Trophoblast cell (in vitro differentiated cells and primary cell): ENCODE data around the gene CAMSAP3.
A peak's percentile ranks its signal among the peaks of the same experiment; 100 is the strongest.

Source experiments
- DNase-seq, 2 donors: peaks; one replicate each; pipeline ENCODE4 v3.0.0-alpha.2; 2016
- H2AFZ ChIP-seq: 2 replicates; pipeline ENCODE4 v1.6.1; 2013; ENCODE audit warnings: low read length, moderate library complexity, mild to moderate bottlenecking; ENCODE audit not compliant: insufficient read depth, poor library complexity
- H2AK5ac ChIP-seq: 2 replicates; pipeline ENCODE4 v1.6.1; 2013; ENCODE audit warnings: mild to moderate bottlenecking, low read length
- H2BK120ac ChIP-seq: 2 replicates; pipeline ENCODE4 v1.6.1; 2013; ENCODE audit warnings: low read length, mild to moderate bottlenecking, moderate library complexity; ENCODE audit not compliant: insufficient read depth, poor library complexity
- H2BK12ac ChIP-seq: 2 replicates; pipeline ENCODE4 v1.6.1; 2013; ENCODE audit warnings: mild to moderate bottlenecking, low read length, moderate library complexity
- H2BK5ac ChIP-seq: 2 replicates; pipeline ENCODE4 v1.6.1; 2013; ENCODE audit warnings: low read length, low read depth, moderate library complexity, mild to moderate bottlenecking; ENCODE audit not compliant: poor library complexity
- H3K14ac ChIP-seq: 2 replicates; pipeline ENCODE4 v1.6.1; 2013; ENCODE audit warnings: mild to moderate bottlenecking, low read length
- H3K18ac ChIP-seq: 2 replicates; pipeline ENCODE4 v1.6.1; 2013; ENCODE audit warnings: mild to moderate bottlenecking, low read length
- H3K23ac ChIP-seq: 2 replicates; pipeline ENCODE4 v1.6.1; 2013; ENCODE audit warnings: low read length
- H3K27ac ChIP-seq: 2 replicates; pipeline ENCODE4 v1.5.1; 2013; ENCODE audit warnings: low read depth, mild to moderate bottlenecking, inconsistent platforms, low read length, moderate library complexity
- H3K27me3 ChIP-seq: 2 replicates; pipeline ENCODE4 v1.6.1; 2013; ENCODE audit warnings: inconsistent platforms, mild to moderate bottlenecking, low read length, moderate library complexity; ENCODE audit not compliant: insufficient read depth
- H3K36me3 ChIP-seq, 2 experiments: 1 replicate in 1 of 2; 2 replicates in 1 of 2; pipeline ENCODE4 v1.6.1; 2013; ENCODE audit warnings: low read length in 2 of 2, mild to moderate bottlenecking in 2 of 2, moderate library complexity in 1 of 2; ENCODE audit not compliant: insufficient read depth in 2 of 2, control insufficient read depth in 1 of 2
- H3K4ac ChIP-seq: 2 replicates; pipeline ENCODE4 v1.6.1; 2013; ENCODE audit warnings: low read depth, mild to moderate bottlenecking, low read length, moderate library complexity
- H3K4me1 ChIP-seq, 2 experiments: 1 replicate in 1 of 2; 2 replicates in 1 of 2; pipeline ENCODE4 v1.6.1; 2013; ENCODE audit warnings: low read length in 2 of 2, mild to moderate bottlenecking in 2 of 2, moderate library complexity in 1 of 2; ENCODE audit not compliant: insufficient read depth in 2 of 2, control insufficient read depth in 1 of 2
- H3K4me2 ChIP-seq: 2 replicates; pipeline ENCODE4 v1.6.1; 2013; ENCODE audit warnings: inconsistent platforms, mild to moderate bottlenecking, low read length, moderate library complexity
- H3K4me3 ChIP-seq: 2 replicates; pipeline ENCODE4 v1.5.1; 2013; ENCODE audit warnings: mild to moderate bottlenecking, low read depth, low read length, inconsistent platforms
- H3K79me1 ChIP-seq: one replicate; pipeline ENCODE4 v1.6.1; 2013; ENCODE audit warnings: low read length
- H3K79me2 ChIP-seq: 2 replicates; pipeline ENCODE4 v1.6.1; 2013; ENCODE audit warnings: low read length, mild to moderate bottlenecking; ENCODE audit not compliant: control insufficient read depth, insufficient read depth, poor library complexity
- H3K9ac ChIP-seq: 2 replicates; pipeline ENCODE4 v1.6.1; 2013; ENCODE audit warnings: mild to moderate bottlenecking, low read length
- H3K9me3 ChIP-seq: 2 replicates; pipeline ENCODE4 v1.6.1; 2013; ENCODE audit warnings: low read depth, mild to moderate bottlenecking, control low read depth, inconsistent platforms, low read length; ENCODE audit not compliant: insufficient read depth
- H4K12ac ChIP-seq: 2 replicates; pipeline ENCODE4 v1.6.1; 2013; ENCODE audit warnings: low read depth, mild to moderate bottlenecking, low read length, moderate library complexity
- H4K8ac ChIP-seq: 2 replicates; pipeline ENCODE4 v1.6.1; 2013; ENCODE audit warnings: low read depth, mild to moderate bottlenecking, low read length, moderate library complexity
- H4K91ac ChIP-seq: one replicate; pipeline ENCODE4 v1.6.1; 2013; ENCODE audit warnings: low read depth, mild to moderate bottlenecking, low read length, moderate library complexity
- whole genome bisulfite sequencing: extraction: QIAGEN DNeasy Blood & Tissue Kit; methylation state at CpG from one replicate; pipeline ENCODE4 v1.1.7; 2013; ENCODE audit warnings: missing lambda C conversion rate; ENCODE audit not compliant: insufficient read length, insufficient coverage; ENCODE audit errors: extremely low coverage; 5-methylcytosine and 5-hydroxymethylcytosine counted together

CAMSAP3 gene

DNA sequence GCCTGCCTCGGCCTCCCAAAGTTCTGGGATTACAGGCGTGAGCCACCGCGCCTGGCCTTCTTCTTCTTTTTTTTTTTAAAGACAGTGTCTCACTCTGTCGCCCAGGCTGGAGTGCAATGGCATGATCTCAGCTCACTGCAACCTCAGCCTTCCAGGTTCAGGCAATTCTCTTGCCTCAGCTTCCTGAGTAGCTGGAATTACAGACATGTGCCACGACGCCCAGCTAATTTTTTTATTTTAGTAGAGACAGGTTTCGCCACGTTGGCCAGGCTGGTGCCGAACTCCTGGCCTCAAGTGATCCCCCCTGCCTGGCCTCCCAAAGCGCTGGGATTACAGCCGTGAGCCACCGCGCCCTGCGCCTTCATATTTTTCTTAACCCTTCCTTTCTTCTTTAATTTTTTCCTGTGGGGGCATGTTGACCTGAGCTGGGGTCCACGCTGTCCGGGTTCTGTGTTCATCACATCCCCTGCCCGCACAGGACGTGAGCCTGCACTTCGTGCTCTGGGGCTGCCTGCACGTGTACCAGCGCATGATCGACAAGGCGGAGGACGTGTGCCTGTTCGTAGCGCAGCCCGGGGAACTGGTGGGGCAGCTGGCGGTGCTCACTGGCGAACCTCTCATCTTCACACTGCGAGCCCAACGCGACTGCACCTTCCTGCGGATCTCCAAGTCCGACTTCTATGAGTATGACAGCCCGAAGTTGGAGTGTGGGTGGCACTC, 46.1 kb upstream of the CAMSAP3 start:
- H3K27me3 ChIP-seq = no peaks in the 10 kb centered on the region
- no peak overlapping the region for H3K4me2 ChIP-seq
- no peak overlapping the region for H3K4me3 ChIP-seq
- H3K18ac ChIP-seq = no peak overlapping the region
- H2AFZ ChIP-seq = no peak overlapping the region
- H4K8ac ChIP-seq = no peak overlapping the region
- DNase-seq = no peak
- no peak overlapping the region for H2AK5ac ChIP-seq
- no peak overlapping the region for H2BK5ac ChIP-seq
- no peak overlapping the region for H2BK12ac ChIP-seq
- H3K23ac ChIP-seq = no peak overlapping the region
- H3K9me3 ChIP-seq = peaks cover 2% of the 10 kb centered on the region
- no peaks in the 10 kb centered on the region for H3K79me1 ChIP-seq
- no peak overlapping the region for H4K12ac ChIP-seq
- no peak overlapping the region for H4K91ac ChIP-seq
- H3K79me2 ChIP-seq = no peaks in the 10 kb centered on the region
- H3K4me1 ChIP-seq = peaks cover 0 to 4% of the 10 kb centered on the region in 2 experiments
- no peak overlapping the region for H3K27ac ChIP-seq
- H3K14ac ChIP-seq = no peak overlapping the region
- no peak overlapping the region for H2BK120ac ChIP-seq
- peaks cover 20 to 23% of the 10 kb centered on the region in 2 experiments for H3K36me3 ChIP-seq
- no CpG with 5 or more reads among the region's 36 CpGs for WGBS
- no peak overlapping the region for H3K4ac ChIP-seq
- H3K9ac ChIP-seq = no peak overlapping the region

DNA sequence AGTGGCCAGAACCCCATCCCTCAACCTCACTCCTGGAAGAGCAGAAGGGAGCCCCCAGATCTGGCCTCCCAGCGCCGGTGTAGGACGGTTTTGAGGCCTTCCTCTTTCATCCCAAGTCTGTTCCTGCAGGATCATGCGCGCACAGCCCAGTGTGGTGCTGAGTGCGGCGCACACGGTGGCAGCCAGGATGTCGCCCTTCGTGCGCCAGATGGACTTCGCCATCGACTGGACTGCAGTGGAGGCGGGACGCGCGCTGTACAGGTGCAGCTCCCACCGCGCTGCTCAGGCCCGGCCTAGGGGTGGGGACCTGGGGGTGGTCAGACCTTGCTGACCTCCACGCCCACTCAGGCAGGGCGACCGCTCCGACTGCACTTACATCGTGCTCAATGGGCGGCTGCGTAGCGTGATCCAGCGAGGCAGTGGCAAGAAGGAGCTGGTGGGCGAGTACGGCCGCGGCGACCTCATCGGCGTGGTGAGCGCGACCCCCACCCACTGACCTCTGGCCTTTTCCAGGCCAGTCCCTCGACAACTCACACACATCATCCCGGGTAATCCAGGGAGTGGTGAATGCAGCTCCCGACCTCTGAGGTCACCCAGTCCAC, 45.4 kb upstream of the CAMSAP3 start:
- Histone ChIP-seq H3K79me2 (no peaks in the 10 kb centered on the region), H3K27ac (no peak overlapping the region), H2AFZ (no peak overlapping the region), H3K9ac (no peak overlapping the region), H3K36me3 (peaks cover 21 to 26% of the 10 kb centered on the region in 2 experiments), H4K91ac (no peak overlapping the region), H3K4me2 (no peak overlapping the region), H3K23ac (no peak overlapping the region), H2AK5ac (no peak overlapping the region), H3K4me3 (no peak overlapping the region), H2BK5ac (no peak overlapping the region), H4K12ac (no peak overlapping the region), H2BK120ac (no peak overlapping the region), H3K14ac (no peak overlapping the region), H4K8ac (peak overlapping the region; percentile 1), H2BK12ac (no peak overlapping the region), H3K4me1 (peaks cover 0 to 4% of the 10 kb centered on the region in 2 experiments), H3K4ac (no peak overlapping the region), H3K18ac (no peak overlapping the region), H3K9me3 (peaks cover 5% of the 10 kb centered on the region), H3K27me3 (no peaks in the 10 kb centered on the region), H3K79me1 (no peaks in the 10 kb centered on the region)
- no CpG with 5 or more reads among the region's 41 CpGs for WGBS
- DNase-seq = no peak

GRCh38 chr19:7550987-7551761, 44.5 kb upstream of the CAMSAP3 start:
- no peak overlapping the region for H4K91ac ChIP-seq
- no CpG with 5 or more reads among the region's 51 CpGs for WGBS
- H3K4me1 ChIP-seq = peaks cover 0 to 4% of the 10 kb centered on the region in 2 experiments
- no peaks in the 10 kb centered on the region for H3K79me1 ChIP-seq
- DNase-seq = peak; percentile 84
- H3K9me3 ChIP-seq = peaks cover 5% of the 10 kb centered on the region
- H2AK5ac ChIP-seq = no peak overlapping the region
- H2BK12ac ChIP-seq = no peak overlapping the region
- H2BK120ac ChIP-seq = no peak overlapping the region
- peak overlapping the region; percentile 68 for H4K8ac ChIP-seq
- H2AFZ ChIP-seq = no peak overlapping the region
- no peak overlapping the region for H4K12ac ChIP-seq
- H3K9ac ChIP-seq = no peak overlapping the region
- no peak overlapping the region for H3K14ac ChIP-seq
- H3K79me2 ChIP-seq = no peaks in the 10 kb centered on the region
- H3K18ac ChIP-seq = no peak overlapping the region
- H2BK5ac ChIP-seq = no peak overlapping the region
- peak overlapping the region; percentile 71 for H3K4me3 ChIP-seq
- H3K27ac ChIP-seq = no peak overlapping the region
- H3K36me3 ChIP-seq = peaks cover 28% of the 10 kb centered on the region in 2 experiments
- no peak overlapping the region for H3K23ac ChIP-seq
- H3K4me2 ChIP-seq = peak overlapping the region; percentile 60
- H3K27me3 ChIP-seq = no peaks in the 10 kb centered on the region
- no peak overlapping the region for H3K4ac ChIP-seq

- no peak overlapping the region for H3K4me3 ChIP-seq
- H3K27ac ChIP-seq = no peak overlapping the region
- no peak overlapping the region for H3K18ac ChIP-seq
- H3K14ac ChIP-seq = no peak overlapping the region
- no peak overlapping the region for H2AFZ ChIP-seq
- H3K9me3 ChIP-seq = peaks cover 8% of the 10 kb centered on the region
- peaks cover 0 to 4% of the 10 kb centered on the region in 2 experiments for H3K4me1 ChIP-seq
- no peak overlapping the region for H3K9ac ChIP-seq
- H3K4ac ChIP-seq = no peak overlapping the region
- H4K12ac ChIP-seq = no peak overlapping the region
- no peaks in the 10 kb centered on the region for H3K27me3 ChIP-seq
- no peak overlapping the region for H4K91ac ChIP-seq
- H3K4me2 ChIP-seq = no peak overlapping the region
- no CpG with 5 or more reads among the region's 2 CpGs for WGBS
- H2BK12ac ChIP-seq = no peak overlapping the region
- H3K23ac ChIP-seq = no peak overlapping the region
- H2BK120ac ChIP-seq = no peak overlapping the region
- peaks cover 42 to 43% of the 10 kb centered on the region in 2 experiments for H3K36me3 ChIP-seq
- no peak for DNase-seq
- H3K79me2 ChIP-seq = no peaks in the 10 kb centered on the region
- no peak overlapping the region for H2AK5ac ChIP-seq
- H2BK5ac ChIP-seq = no peak overlapping the region
- no peak overlapping the region for H4K8ac ChIP-seq
- no peaks in the 10 kb centered on the region for H3K79me1 ChIP-seq
Observed at GRCh38 chr19:7552781-7553180, 42.9 kb upstream of the CAMSAP3 start.
